Activated T-cell treated with anti-CD3 and anti-CD28 coated beads, Interleukin-2, amount 50 U/mL, for 24 hours (primary cell): ENCODE results near the gene GATA3.

ENCODE experiments used
- DNase-seq: peaks from one replicate; pipeline ENCODE4 v3.0.0-alpha.2; 2020
- H3K27ac Mint-ChIP-seq: 2 replicates; pipeline ENCODE4 v1.8.0; 2020; ENCODE audit warnings: mild to moderate bottlenecking, mixed read lengths
- H3K27me3 Mint-ChIP-seq: 2 replicates; pipeline ENCODE4 v1.8.0; 2020; ENCODE audit warnings: mixed read lengths
- H3K36me3 Mint-ChIP-seq: 2 replicates; pipeline ENCODE4 v1.8.0; 2020; ENCODE audit warnings: low read depth, mixed read lengths
- H3K4me1 Mint-ChIP-seq: 2 replicates; pipeline ENCODE4 v1.8.0; 2020; ENCODE audit warnings: low read depth, mixed read lengths
- H3K4me3 Mint-ChIP-seq: 2 replicates; pipeline ENCODE4 v1.8.0; 2020; ENCODE audit warnings: mild to moderate bottlenecking, moderate library complexity, mixed read lengths
- H3K9me3 Mint-ChIP-seq: 2 replicates; pipeline ENCODE4 v1.8.0; 2020; ENCODE audit warnings: mixed read lengths

Gene GATA3

DNA sequence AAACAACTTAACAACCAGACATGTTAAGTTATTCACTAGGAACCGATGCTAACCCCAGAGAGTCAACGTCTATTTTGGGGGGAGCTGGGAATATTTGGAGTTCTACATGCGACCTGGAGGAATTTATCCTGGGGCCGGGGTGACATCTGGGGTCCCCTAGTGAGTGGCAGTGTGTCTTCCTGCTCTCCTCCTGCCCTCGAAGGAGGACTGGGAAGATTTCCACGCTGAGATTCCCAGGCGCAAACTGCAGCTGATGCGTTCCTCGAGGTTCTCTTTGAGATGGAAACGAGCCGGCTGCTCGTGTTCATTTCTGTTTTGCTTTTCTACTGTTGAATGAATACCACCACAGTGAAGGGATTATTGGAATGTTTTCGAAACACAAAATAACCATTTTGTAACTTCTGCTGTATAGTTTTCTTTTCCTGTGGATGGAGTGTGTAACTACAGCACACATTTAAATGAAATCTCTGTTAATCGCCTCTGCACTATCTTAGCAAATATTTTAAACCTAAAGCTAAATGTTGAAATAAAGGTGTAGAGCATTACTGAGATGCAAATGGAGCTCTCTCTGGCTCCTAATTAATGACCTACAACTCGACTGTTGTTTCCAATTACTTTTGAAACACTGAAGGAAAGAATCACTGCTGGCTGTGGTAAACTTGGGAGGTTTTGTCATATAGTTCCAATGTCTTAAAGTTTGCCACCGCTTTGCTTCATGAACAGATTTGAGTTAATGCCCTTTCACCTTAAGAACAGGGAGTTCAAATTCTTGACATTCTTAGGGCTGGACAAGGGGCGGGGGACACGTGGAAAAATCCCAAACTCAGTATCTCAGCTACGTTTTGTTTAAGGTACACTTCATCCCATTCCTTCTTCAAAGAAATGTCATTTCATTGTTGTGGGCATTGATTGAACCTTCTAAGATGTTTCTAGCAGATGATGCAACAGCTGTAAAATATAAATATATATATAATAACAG, 21.1 kb downstream of the GATA3 start:
- Mint-ChIP-seq H3K4me1 (peaks cover 45% of the 10 kb centered on the region), H3K27ac (no peak overlapping the region), H3K4me3 (no peak overlapping the region), H3K9me3 (no peaks in the 10 kb centered on the region), H3K27me3 (no peaks in the 10 kb centered on the region), H3K36me3 (peaks cover 76% of the 10 kb centered on the region)
- DNase-seq: no peak

- no peak overlapping the region for H3K4me3 Mint-ChIP-seq
- no peaks in the 10 kb centered on the region for H3K9me3 Mint-ChIP-seq
- peaks cover 32% of the 10 kb centered on the region for H3K4me1 Mint-ChIP-seq
- H3K27me3 Mint-ChIP-seq: no peaks in the 10 kb centered on the region
- DNase-seq: no peak
- no peak overlapping the region for H3K27ac Mint-ChIP-seq
- H3K36me3 Mint-ChIP-seq: peaks cover 73% of the 10 kb centered on the region
Observed at GRCh38 chr10:8076933-8077332, 22.4 kb downstream of the GATA3 start.

DNA sequence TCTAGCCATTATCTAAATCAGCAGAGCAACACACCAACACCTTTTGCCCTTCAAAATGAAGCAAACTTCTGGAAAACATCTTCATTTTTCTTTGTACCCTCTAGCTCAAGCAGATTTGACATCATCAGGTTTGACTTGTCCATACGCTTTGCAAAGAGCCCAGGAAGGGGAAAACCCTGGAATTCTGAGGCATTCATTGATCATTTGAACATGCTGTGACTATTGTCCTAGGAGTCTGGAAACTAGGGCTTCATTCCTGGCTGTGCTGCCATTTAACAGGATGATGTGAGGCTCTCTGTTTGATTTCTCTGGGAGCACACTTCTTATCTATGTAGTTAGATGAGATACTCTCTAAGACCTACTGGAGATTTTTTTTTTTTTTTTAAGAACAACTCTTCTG, 23.5 kb downstream of the GATA3 start:
- Mint-ChIP-seq H3K36me3 (peaks cover 70% of the 10 kb centered on the region), H3K9me3 (no peaks in the 10 kb centered on the region), H3K4me1 (peaks cover 24% of the 10 kb centered on the region), H3K27ac (no peak overlapping the region), H3K4me3 (no peak overlapping the region), H3K27me3 (no peaks in the 10 kb centered on the region)
- no peak for DNase-seq

GRCh38 chr10:8079126-8079525, 24.6 kb downstream of the GATA3 start:
- Mint-ChIP-seq H3K4me3 (no peak overlapping the region), H3K27me3 (no peaks in the 10 kb centered on the region), H3K27ac (no peak overlapping the region), H3K36me3 (peaks cover 69% of the 10 kb centered on the region), H3K4me1 (peaks cover 13% of the 10 kb centered on the region), H3K9me3 (no peaks in the 10 kb centered on the region)
- DNase-seq: no peak

DNA sequence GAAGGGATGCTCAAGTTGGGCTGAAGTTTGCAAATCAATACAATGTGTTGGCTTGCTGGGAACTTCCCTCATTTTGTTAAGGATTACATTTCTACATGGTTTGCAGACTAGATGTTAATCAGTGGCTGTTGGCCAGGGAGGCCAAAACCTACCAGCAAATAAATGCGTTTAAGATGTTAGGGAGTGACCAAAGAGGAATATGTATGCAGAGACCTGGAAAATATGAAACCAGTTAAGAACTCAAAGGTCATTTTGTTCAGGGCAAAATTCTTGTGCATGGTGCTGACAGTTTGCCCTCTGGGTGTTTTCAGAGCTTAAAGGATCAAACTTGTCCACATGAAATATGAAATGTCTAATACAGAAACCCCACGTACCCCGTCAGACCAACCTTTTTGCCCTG, 30.3 kb downstream of the GATA3 start:
- no peaks in the 10 kb centered on the region for H3K27me3 Mint-ChIP-seq
- no peak overlapping the region for H3K27ac Mint-ChIP-seq
- H3K9me3 Mint-ChIP-seq: no peaks in the 10 kb centered on the region
- no peak for DNase-seq
- no peak overlapping the region for H3K4me3 Mint-ChIP-seq
- peaks cover 34% of the 10 kb centered on the region for H3K36me3 Mint-ChIP-seq
- peaks cover 22% of the 10 kb centered on the region for H3K4me1 Mint-ChIP-seq

DNA sequence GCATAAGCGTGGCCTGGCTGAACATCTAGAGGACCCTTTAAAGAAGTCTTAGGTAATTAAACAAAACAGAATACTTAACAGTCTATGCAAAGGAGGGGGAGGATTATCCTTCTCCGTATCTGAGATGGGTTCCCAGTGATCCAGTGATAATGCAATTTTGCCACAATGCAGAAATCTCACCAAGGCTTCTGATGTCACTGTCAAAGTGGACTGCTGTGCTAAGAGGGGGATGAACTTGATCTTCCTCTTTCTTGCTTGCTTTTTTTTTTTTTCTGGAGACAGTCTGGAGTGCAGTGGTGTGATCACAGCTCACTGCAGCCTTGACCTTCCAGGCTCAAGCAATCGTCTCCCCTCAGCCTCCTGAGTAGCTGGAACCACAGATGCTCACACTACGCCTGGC, 30.8 kb downstream of the GATA3 start:
- H3K27me3 Mint-ChIP-seq: no peaks in the 10 kb centered on the region
- peaks cover 35% of the 10 kb centered on the region for H3K36me3 Mint-ChIP-seq
- H3K4me3 Mint-ChIP-seq: no peak overlapping the region
- peaks cover 22% of the 10 kb centered on the region for H3K4me1 Mint-ChIP-seq
- DNase-seq: no peak
- no peaks in the 10 kb centered on the region for H3K9me3 Mint-ChIP-seq
- H3K27ac Mint-ChIP-seq: no peak overlapping the region

GRCh38 chr10:8086315-8086714, 31.8 kb downstream of the GATA3 start:
- Mint-ChIP-seq H3K4me3 (no peak overlapping the region), H3K36me3 (peaks cover 25% of the 10 kb centered on the region), H3K4me1 (peaks cover 22% of the 10 kb centered on the region), H3K27me3 (no peaks in the 10 kb centered on the region), H3K9me3 (no peaks in the 10 kb centered on the region), H3K27ac (no peak overlapping the region)
- no peak for DNase-seq

GRCh38 chr10:8088504-8088903, 34.0 kb downstream of the GATA3 start:
- no peak overlapping the region for H3K4me3 Mint-ChIP-seq
- no peaks in the 10 kb centered on the region for H3K27me3 Mint-ChIP-seq
- no peak overlapping the region for H3K27ac Mint-ChIP-seq
- H3K9me3 Mint-ChIP-seq: no peaks in the 10 kb centered on the region
- no peak for DNase-seq
- peaks cover 22% of the 10 kb centered on the region for H3K4me1 Mint-ChIP-seq
- H3K36me3 Mint-ChIP-seq: peaks cover 10% of the 10 kb centered on the region

GRCh38 chr10:8092428-8092827, 37.9 kb downstream of the GATA3 start:
- Mint-ChIP-seq H3K36me3 (peaks cover 3% of the 10 kb centered on the region), H3K9me3 (no peaks in the 10 kb centered on the region), H3K4me3 (no peak overlapping the region), H3K27ac (no peak overlapping the region), H3K4me1 (peaks cover 22% of the 10 kb centered on the region), H3K27me3 (no peaks in the 10 kb centered on the region)
- DNase-seq: no peak

DNA sequence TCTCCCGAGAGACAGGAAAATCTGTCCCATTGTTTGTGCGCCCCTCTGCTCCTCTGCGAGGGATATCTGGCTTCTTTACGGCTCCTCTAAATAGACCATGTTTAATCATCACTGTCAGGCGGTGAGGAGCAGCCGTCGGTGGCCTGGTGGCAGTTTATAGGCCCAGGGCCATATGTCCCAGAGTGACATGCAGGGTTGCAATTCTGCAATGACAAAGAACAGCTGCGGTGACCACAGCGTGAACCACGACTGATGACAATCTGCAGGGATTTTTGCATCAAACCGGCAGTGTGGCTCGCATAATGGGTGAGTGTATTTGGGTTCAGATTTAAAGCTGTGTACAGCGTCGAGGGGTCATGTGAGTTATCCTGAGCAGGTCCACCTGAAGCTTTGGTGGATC, 41.5 kb downstream of the GATA3 start:
- no peaks in the 10 kb centered on the region for H3K9me3 Mint-ChIP-seq
- peaks cover 9% of the 10 kb centered on the region for H3K4me1 Mint-ChIP-seq
- H3K4me3 Mint-ChIP-seq: no peak overlapping the region
- DNase-seq: no peak
- no peaks in the 10 kb centered on the region for H3K27me3 Mint-ChIP-seq
- H3K27ac Mint-ChIP-seq: no peak overlapping the region
- no peaks in the 10 kb centered on the region for H3K36me3 Mint-ChIP-seq

- Mint-ChIP-seq H3K27me3 (no peaks in the 10 kb centered on the region), H3K4me1 (peaks cover 9% of the 10 kb centered on the region), H3K4me3 (no peak overlapping the region), H3K27ac (no peak overlapping the region), H3K36me3 (no peaks in the 10 kb centered on the region), H3K9me3 (no peaks in the 10 kb centered on the region)
- no peak for DNase-seq
Observed at GRCh38 chr10:8096931-8097330, 42.4 kb downstream of the GATA3 start.

- Mint-ChIP-seq H3K36me3 (no peaks in the 10 kb centered on the region), H3K9me3 (no peaks in the 10 kb centered on the region), H3K27me3 (no peaks in the 10 kb centered on the region), H3K27ac (no peak overlapping the region), H3K4me1 (peaks cover 15% of the 10 kb centered on the region), H3K4me3 (no peak overlapping the region)
- no peak for DNase-seq
Observed at GRCh38 chr10:8100366-8100765, 45.9 kb downstream of the GATA3 start.

- Mint-ChIP-seq H3K36me3 (no peaks in the 10 kb centered on the region), H3K4me3 (no peak overlapping the region), H3K27ac (no peak overlapping the region), H3K9me3 (no peaks in the 10 kb centered on the region), H3K27me3 (no peaks in the 10 kb centered on the region), H3K4me1 (peaks cover 8% of the 10 kb centered on the region)
- no peak for DNase-seq
Observed at GRCh38 chr10:8102708-8103401, 48.4 kb downstream of the GATA3 start.

GRCh38 chr10:8103543-8103942, 49.1 kb downstream of the GATA3 start:
- H3K4me1 Mint-ChIP-seq: peaks cover 8% of the 10 kb centered on the region
- H3K36me3 Mint-ChIP-seq: no peaks in the 10 kb centered on the region
- no peak overlapping the region for H3K4me3 Mint-ChIP-seq
- H3K27me3 Mint-ChIP-seq: no peaks in the 10 kb centered on the region
- DNase-seq: no peak
- H3K27ac Mint-ChIP-seq: no peak overlapping the region
- H3K9me3 Mint-ChIP-seq: no peaks in the 10 kb centered on the region

DNA sequence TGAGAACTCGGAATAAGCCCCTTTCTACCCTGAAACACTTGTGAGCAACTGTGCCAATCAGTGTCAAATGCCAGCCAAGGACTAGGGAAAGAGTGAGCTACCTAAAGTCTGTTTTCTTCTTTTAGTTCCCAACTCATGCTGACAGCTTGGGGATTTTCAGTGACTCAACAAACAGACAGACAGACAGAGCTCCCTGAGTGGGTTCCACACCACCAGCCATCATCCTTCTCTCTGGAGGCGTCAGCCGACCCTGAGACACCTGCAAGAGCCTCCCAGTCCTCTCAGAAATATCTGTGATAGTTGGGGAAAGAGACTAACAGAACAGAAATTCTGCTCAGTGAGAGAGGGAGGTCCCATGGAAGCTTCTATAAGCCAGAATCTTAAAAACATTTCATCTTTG, 49.5 kb downstream of the GATA3 start:
- Mint-ChIP-seq H3K9me3 (no peaks in the 10 kb centered on the region), H3K4me1 (peaks cover 8% of the 10 kb centered on the region), H3K27me3 (no peaks in the 10 kb centered on the region), H3K4me3 (no peak overlapping the region), H3K36me3 (no peaks in the 10 kb centered on the region), H3K27ac (no peak overlapping the region)
- no peak for DNase-seq
